ENCODE data around the gene NRARP. TPM values are rescaled to one million over a fixed set of nuclear protein-coding genes. Genes with fewer than 3 reads are reported as not detected.
A peak's percentile ranks its signal among the peaks of the same experiment; 100 is the strongest.

The NRARP gene
- total and polyA plus RNA-seq, 2 donors: 1.6 to 3.1 TPM

- H3K27me3 ChIP-seq (ENCODE audit: control insufficient read depth in 2 of 2, insufficient read depth in 1 of 2, low read length in 1 of 2): peaks cover 57 to 90% of the 10 kb centered on the region in 2 donors
- peaks cover 7 to 39% of the 10 kb centered on the region in 2 donors for H3K4me1 ChIP-seq (ENCODE audit: control insufficient read depth in 2 of 2, insufficient read depth in 2 of 2, low read length in 2 of 2)
- peak overlapping the region in 1 of 2 donors; percentile 10 for H3K27ac ChIP-seq (ENCODE audit: low read depth in 1 of 2, low read length in 1 of 2)
- no peak overlapping the region for H3K4me3 ChIP-seq (ENCODE audit: low read length in 2 of 2)
- no peak for DNase-seq (ENCODE audit: low read depth in 6 of 9, low spot score in 9 of 9)
- H3K9me3 ChIP-seq (ENCODE audit: control insufficient read depth in 2 of 2, insufficient read depth in 1 of 2, low read length in 1 of 2): peaks cover 7 to 11% of the 10 kb centered on the region in 2 donors
- peaks cover 21 to 22% of the 10 kb centered on the region in 2 donors for H3K36me3 ChIP-seq (ENCODE audit: control insufficient read depth in 2 of 2, insufficient read depth in 2 of 2, low read length in 1 of 2)
- WGBS: 58% methylated on average over 30 of the region's 30 CpGs
Measured at GRCh38 chr9:137276473-137277328, 25.4 kb downstream of the NRARP start.

GRCh38 chr9:137275588-137276472, 26.2 kb downstream of the NRARP start:
- H3K36me3 ChIP-seq (ENCODE audit: control insufficient read depth in 2 of 2, insufficient read depth in 2 of 2, low read length in 1 of 2): peaks cover 21 to 24% of the 10 kb centered on the region in 2 donors
- H3K4me1 ChIP-seq (ENCODE audit: control insufficient read depth in 2 of 2, insufficient read depth in 2 of 2, low read length in 2 of 2): peaks cover 16 to 48% of the 10 kb centered on the region in 2 donors
- 96% methylated on average over 24 of the region's 24 CpGs for WGBS
- DNase-seq (ENCODE audit: low read depth in 6 of 9, low spot score in 9 of 9): no peak
- peaks cover 7 to 11% of the 10 kb centered on the region in 2 donors for H3K9me3 ChIP-seq (ENCODE audit: control insufficient read depth in 2 of 2, insufficient read depth in 1 of 2, low read length in 1 of 2)
- peaks cover 48 to 83% of the 10 kb centered on the region in 2 donors for H3K27me3 ChIP-seq (ENCODE audit: control insufficient read depth in 2 of 2, insufficient read depth in 1 of 2, low read length in 1 of 2)
- no peak overlapping the region for H3K27ac ChIP-seq (ENCODE audit: low read depth in 1 of 2, low read length in 1 of 2)
- H3K4me3 ChIP-seq (ENCODE audit: low read length in 2 of 2): no peak overlapping the region

- H3K36me3 ChIP-seq (ENCODE audit: control insufficient read depth in 2 of 2, insufficient read depth in 2 of 2, low read length in 1 of 2): peaks cover 21 to 25% of the 10 kb centered on the region in 2 donors
- H3K4me1 ChIP-seq (ENCODE audit: control insufficient read depth in 2 of 2, insufficient read depth in 2 of 2, low read length in 2 of 2): peaks cover 17 to 46% of the 10 kb centered on the region in 2 donors
- H3K27ac ChIP-seq (ENCODE audit: low read depth in 1 of 2, low read length in 1 of 2): no peak overlapping the region
- H3K27me3 ChIP-seq (ENCODE audit: control insufficient read depth in 2 of 2, insufficient read depth in 1 of 2, low read length in 1 of 2): peaks cover 42 to 81% of the 10 kb centered on the region in 2 donors
- no peak for DNase-seq (ENCODE audit: low read depth in 6 of 9, low spot score in 9 of 9)
- peaks cover 7 to 11% of the 10 kb centered on the region in 2 donors for H3K9me3 ChIP-seq (ENCODE audit: control insufficient read depth in 2 of 2, insufficient read depth in 1 of 2, low read length in 1 of 2)
- no peak overlapping the region for H3K4me3 ChIP-seq (ENCODE audit: low read length in 2 of 2)
- 93% methylated on average over 10 of the region's 10 CpGs for WGBS
Measured at GRCh38 chr9:137275203-137275587, 26.9 kb downstream of the NRARP start.

GRCh38 chr9:137273611-137274320, 28.3 kb downstream of the NRARP start:
- Histone ChIP-seq H3K4me3 (ENCODE audit: low read length in 2 of 2) (no peak overlapping the region), H3K36me3 (ENCODE audit: control insufficient read depth in 2 of 2, insufficient read depth in 2 of 2, low read length in 1 of 2) (peaks cover 26 to 38% of the 10 kb centered on the region in 2 donors), H3K9me3 (ENCODE audit: control insufficient read depth in 2 of 2, insufficient read depth in 1 of 2, low read length in 1 of 2) (peaks cover 3 to 7% of the 10 kb centered on the region in 2 donors), H3K27ac (ENCODE audit: low read depth in 1 of 2, low read length in 1 of 2) (no peak overlapping the region), H3K4me1 (ENCODE audit: control insufficient read depth in 2 of 2, insufficient read depth in 2 of 2, low read length in 2 of 2) (peaks cover 17 to 46% of the 10 kb centered on the region in 2 donors), H3K27me3 (ENCODE audit: control insufficient read depth in 2 of 2, insufficient read depth in 1 of 2, low read length in 1 of 2) (peaks cover 43 to 77% of the 10 kb centered on the region in 2 donors)
- no peak for DNase-seq (ENCODE audit: low read depth in 6 of 9, low spot score in 9 of 9)
- 88% methylated on average over 15 of the region's 15 CpGs for whole genome bisulfite sequencing

GRCh38 chr9:137273095-137273490, 29.0 kb downstream of the NRARP start:
- no peak overlapping the region for H3K4me3 ChIP-seq (ENCODE audit: low read length in 2 of 2)
- peaks cover 0 to 6% of the 10 kb centered on the region in 2 donors for H3K9me3 ChIP-seq (ENCODE audit: control insufficient read depth in 2 of 2, insufficient read depth in 1 of 2, low read length in 1 of 2)
- H3K27ac ChIP-seq (ENCODE audit: low read depth in 1 of 2, low read length in 1 of 2): no peak overlapping the region
- peaks cover 17 to 46% of the 10 kb centered on the region in 2 donors for H3K4me1 ChIP-seq (ENCODE audit: control insufficient read depth in 2 of 2, insufficient read depth in 2 of 2, low read length in 2 of 2)
- peaks cover 37 to 74% of the 10 kb centered on the region in 2 donors for H3K27me3 ChIP-seq (ENCODE audit: control insufficient read depth in 2 of 2, insufficient read depth in 1 of 2, low read length in 1 of 2)
- no peak for DNase-seq (ENCODE audit: low read depth in 6 of 9, low spot score in 9 of 9)
- WGBS: 98% methylated on average over 13 of the region's 13 CpGs
- peaks cover 30 to 45% of the 10 kb centered on the region in 2 donors for H3K36me3 ChIP-seq (ENCODE audit: control insufficient read depth in 2 of 2, insufficient read depth in 2 of 2, low read length in 1 of 2)

GRCh38 chr9:137272241-137273094, 29.6 kb downstream of the NRARP start:
- peaks cover 17 to 40% of the 10 kb centered on the region in 2 donors for H3K4me1 ChIP-seq (ENCODE audit: control insufficient read depth in 2 of 2, insufficient read depth in 2 of 2, low read length in 2 of 2)
- H3K27ac ChIP-seq (ENCODE audit: low read depth in 1 of 2, low read length in 1 of 2): no peak overlapping the region
- WGBS: 93% methylated on average over 39 of the region's 39 CpGs
- no peak overlapping the region for H3K4me3 ChIP-seq (ENCODE audit: low read length in 2 of 2)
- peaks cover 30 to 50% of the 10 kb centered on the region in 2 donors for H3K36me3 ChIP-seq (ENCODE audit: control insufficient read depth in 2 of 2, insufficient read depth in 2 of 2, low read length in 1 of 2)
- DNase-seq (ENCODE audit: low read depth in 6 of 9, low spot score in 9 of 9): no peak
- peaks cover 32 to 71% of the 10 kb centered on the region in 2 donors for H3K27me3 ChIP-seq (ENCODE audit: control insufficient read depth in 2 of 2, insufficient read depth in 1 of 2, low read length in 1 of 2)
- peaks cover 0 to 6% of the 10 kb centered on the region in 2 donors for H3K9me3 ChIP-seq (ENCODE audit: control insufficient read depth in 2 of 2, insufficient read depth in 1 of 2, low read length in 1 of 2)

- H3K27me3 ChIP-seq (ENCODE audit: control insufficient read depth in 2 of 2, insufficient read depth in 1 of 2, low read length in 1 of 2): peaks cover 26 to 65% of the 10 kb centered on the region in 2 donors
- H3K9me3 ChIP-seq (ENCODE audit: control insufficient read depth in 2 of 2, insufficient read depth in 1 of 2, low read length in 1 of 2): no peaks in the 10 kb centered on the region
- H3K4me1 ChIP-seq (ENCODE audit: control insufficient read depth in 2 of 2, insufficient read depth in 2 of 2, low read length in 2 of 2): peaks cover 17 to 32% of the 10 kb centered on the region in 2 donors
- 4% methylated on average over 3 of the region's 3 CpGs for WGBS
- H3K4me3 ChIP-seq (ENCODE audit: low read length in 2 of 2): no peak overlapping the region
- H3K36me3 ChIP-seq (ENCODE audit: control insufficient read depth in 2 of 2, insufficient read depth in 2 of 2, low read length in 1 of 2): peaks cover 35 to 57% of the 10 kb centered on the region in 2 donors
- peak overlapping the region in 1 of 2 donors; percentile 25 for H3K27ac ChIP-seq (ENCODE audit: low read depth in 1 of 2, low read length in 1 of 2)
- DNase-seq (ENCODE audit: low read depth in 6 of 9, low spot score in 9 of 9): no peak
Measured at GRCh38 chr9:137271696-137272076, 30.4 kb downstream of the NRARP start.

All from thymus (tissue), 11 donors.